MM.1S (cell line): ENCODE data around the gene KCNB1.

Experiments used
- CTCF ChIP-seq: fragments of 300-600 bp; sonication (generic); IDR thresholded peaks from 2 replicates; pipeline ENCODE4 v1.5.1; 2016; ENCODE audit warnings: antibody characterized with exemption, low read length, mixed read lengths
- EZH2 ChIP-seq: fragments of 300-600 bp; sonication (generic); optimal IDR thresholded peaks from 2 replicates; pipeline ENCODE3; 2017; ENCODE audit warnings: low read depth, mild to moderate bottlenecking, antibody characterized with exemption, low read length, mixed read lengths

GRCh38 chr20:49338061-49338460 is 144.4 kb downstream of the KCNB1 start:
- TF ChIP-seq CTCF (no peak), EZH2 (no peak)
